Cardiac ventricle fibroblast (primary cell): ENCODE results near the gene MTMR10. TPM values are rescaled to one million over a fixed set of nuclear protein-coding genes. Genes with fewer than 3 reads are reported as not detected.

Experiments
- total RNA-seq: library from RNA; depleted of rRNA; stranded (reverse); fragments of >200 nt; gene quantifications from 2 replicates; pipeline ENCODE4 v1.2.3, GENCODE V29; 2015

The MTMR10 gene
- 11.0 and 11.5 TPM in 2 replicates for total RNA-seq

GRCh38 chr15:30991255-30992235, at the start of gene MTMR10:
Gene MTMR10, minus strand, starts transcription at chr15:30991628. Its CDS starts 122 bp downstream, at chr15:30991506.

GRCh38 chr15:30903497-30904187, 87.8 kb downstream of the MTMR10 start, which contains the start of gene FAN1:
Gene FAN1, plus strand, starts transcription at chr15:30903915. Its CDS starts 749 bp downstream, at chr15:30904664.

Other genes with a start within 250 kb of the MTMR10 start
- 10.6 and 12.4 TPM in 2 replicates for gene FAN1, start 87.7 kb downstream of the MTMR10 start, total RNA-seq
- gene TRPM1, start 110.1 kb upstream of the MTMR10 start, total RNA-seq: not detected in 2 replicates